Hematopoietic multipotent progenitor cell treated with erythropoietin and hydrocortisone succinate and interleukin-3 and kit ligand, for 6 days (in vitro differentiated cells): ENCODE data around the gene CIZ1.

ENCODE experiments used
- DNase-seq: peaks from one replicate; pipeline ENCODE4 v3.0.0-alpha.2; 2015

Gene CIZ1

DNA sequence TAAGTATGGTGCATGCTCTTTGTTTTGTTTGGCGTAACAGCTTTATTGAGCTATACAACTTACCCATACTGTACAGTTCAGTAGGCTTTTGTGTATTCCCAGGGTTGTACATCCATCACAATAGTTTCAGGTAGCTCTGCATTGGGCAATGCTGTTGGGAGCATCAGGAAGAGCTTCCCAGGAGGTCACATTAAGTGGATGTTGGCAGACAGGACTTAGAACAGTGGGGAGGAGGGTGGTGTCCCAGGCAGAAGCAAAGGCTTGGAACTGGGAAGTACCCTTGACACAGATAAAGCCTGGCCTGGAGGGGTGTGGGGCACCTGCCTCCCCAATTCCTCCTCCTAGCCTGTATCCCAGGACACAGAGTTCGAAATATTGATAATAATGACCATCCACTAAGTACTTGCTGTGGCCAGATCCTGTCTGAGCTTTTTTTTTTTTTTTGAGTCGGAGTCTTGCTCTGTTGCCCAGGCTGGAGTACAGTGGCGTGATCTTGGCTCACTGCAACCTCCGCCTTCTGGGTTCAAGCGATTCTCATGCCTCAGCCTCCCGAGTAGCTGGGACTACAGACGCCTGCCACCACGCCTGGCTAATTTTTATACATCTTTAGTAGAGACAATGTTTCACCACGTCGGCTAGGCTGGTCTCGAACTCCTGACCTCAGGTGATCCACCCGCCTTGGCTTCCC, 30.0 kb downstream of the CIZ1 start:
- no peak for DNase-seq

DNA sequence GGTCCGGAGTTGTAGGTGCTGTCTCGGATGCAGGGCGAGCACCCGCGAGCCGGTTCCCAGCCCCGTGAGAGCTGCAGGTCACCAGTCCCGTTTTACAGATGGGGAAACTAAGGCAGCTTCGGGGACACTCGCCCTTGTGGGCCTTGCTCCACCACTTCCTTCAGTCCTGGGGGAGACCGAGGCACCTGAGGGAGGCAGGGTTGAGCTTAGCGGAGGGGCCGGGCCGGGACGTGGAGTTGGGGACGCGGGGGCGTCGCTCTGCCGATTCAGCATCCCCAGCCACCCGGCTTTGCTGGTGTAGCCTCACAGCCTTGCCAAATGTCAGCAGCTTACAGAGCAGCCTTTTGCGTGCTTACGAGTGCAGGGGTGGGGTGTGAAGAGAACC, 30.8 kb downstream of the CIZ1 start:
- peak; percentile 63 for DNase-seq

DNA sequence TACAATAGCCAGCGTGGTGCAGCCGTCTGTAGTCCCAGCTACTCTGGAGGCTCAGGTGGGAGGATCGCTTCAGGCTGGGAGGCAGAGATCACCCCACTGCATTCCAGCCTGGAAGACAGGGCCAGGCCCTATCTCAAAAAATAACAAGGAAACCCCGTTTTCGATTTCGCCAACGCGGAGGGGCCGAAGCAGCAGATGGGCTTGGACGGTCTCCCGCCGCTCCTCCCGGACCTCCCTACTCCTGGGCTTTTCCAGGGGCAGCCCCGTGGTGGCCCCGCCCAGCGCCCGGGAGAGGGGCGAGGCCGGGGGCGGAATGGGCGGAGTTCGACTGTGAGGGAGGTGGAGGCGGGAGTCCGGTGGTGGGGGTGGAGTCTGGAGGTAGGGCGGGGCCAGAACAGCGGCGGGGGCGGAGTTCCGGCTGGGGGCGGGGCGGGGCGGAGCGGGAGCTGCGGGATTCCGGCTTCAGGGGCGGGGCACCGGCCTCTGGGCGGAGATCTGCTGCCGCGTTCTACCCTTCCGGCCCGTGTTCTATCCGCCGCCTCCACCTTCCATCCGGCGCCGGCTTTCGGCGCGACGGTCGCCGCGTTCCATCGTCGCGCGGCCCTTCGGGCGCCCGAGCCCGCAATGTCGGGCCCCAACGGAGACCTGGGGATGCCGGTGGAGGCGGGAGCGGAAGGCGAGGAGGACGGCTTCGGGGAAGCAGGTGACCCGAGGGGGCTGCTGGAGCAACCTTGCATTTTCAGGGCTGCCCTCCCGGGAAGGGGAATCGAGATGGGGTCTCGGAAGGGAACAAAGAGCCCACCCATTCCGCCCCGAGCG, 31.4 kb downstream of the CIZ1 start, which contains the start of gene BBLN:
BBLN (plus strand) TSS at position 482 of the 819 bp plus-strand sequence; CDS start at position 625, 143 bp downstream.
- peak; percentile 95 for DNase-seq

DNA sequence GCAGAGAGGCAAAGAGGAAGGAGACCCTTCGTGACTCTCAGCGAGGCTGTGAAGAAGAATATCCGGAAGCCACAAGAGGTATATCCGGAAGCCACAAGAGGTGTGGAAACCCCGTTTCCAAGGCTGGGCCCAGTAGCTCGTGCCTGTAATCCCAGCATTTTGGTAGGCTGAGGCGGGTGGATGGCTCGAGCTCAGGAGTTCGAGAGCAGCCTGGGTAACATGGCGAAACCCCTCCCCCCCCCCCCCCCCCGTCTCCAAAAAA, 31.9 kb downstream of the CIZ1 start:
- DNase-seq, result peak; percentile 73

DNA sequence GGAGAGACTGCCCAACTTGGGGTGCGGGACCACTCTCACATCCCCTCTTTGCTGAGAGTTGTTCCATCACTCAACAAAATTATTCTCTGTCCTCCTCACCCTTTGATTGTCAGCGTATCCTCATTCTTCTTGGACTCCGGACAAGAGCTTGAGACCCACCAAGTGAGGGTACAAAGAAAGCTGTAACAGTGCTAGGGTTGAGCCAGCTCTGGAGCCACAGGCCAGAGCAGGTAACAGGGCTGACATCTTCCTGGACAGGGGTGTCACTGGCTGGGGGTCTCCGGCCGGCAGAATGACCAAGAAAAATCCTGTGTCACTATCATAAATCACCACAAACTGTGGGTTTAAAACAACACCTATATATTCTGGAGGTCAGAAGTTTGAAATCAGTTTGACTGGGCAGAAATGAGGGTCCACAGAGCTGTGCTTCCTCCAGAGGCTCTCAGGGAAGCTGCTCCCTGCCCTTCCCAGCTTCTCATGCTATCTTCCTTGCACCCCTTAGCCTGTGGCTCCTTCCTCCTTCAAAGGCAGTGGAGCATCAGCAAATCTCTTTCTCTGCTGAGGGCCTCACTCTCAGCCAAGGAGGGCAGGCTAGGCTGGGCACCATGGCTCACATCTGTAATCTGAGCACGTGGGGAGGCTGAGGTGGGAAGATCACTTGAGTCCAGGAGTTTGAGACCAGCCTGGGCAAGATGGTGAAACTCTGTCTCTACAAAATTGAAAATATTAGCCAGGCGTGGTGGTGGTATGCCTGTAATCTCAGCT, 35.5 kb downstream of the CIZ1 start:
- no peak for DNase-seq

DNA sequence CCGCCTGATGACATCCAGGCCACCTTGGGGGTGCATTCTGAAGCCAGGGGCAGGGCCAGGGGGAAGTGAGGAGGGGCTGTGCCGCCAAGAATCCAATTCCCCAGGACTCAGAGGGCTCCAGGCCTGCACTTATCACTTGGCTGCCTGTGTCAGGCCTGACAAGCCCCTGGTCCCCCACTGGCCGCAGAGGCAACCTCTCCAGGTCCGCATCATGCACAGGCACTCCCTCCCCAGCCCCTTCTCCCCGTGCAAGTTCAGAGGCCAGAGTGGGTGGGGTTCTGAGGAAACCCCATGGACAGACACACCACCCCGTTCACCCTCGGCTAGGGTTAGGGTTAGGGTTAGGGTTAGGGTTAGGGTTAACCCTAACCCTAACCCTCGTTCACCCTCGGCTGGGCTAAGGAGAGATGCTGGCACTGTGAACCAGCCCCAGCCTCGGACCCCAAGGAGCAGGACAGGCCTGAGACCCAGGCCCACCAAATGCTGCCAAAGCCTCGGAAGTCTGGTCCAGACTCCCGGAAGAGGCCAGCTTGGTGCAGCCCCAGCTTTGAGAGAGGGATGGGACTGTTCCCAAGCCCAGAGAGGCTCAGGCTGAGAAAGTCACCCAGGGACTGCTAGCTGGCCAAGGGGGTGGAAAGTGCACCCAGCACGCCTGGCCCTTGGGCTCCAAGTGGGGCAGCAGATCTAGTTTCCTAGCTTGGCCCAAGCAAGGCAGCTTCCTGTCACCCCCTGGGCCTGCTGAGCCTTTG, 37.3 kb downstream of the CIZ1 start:
- DNase-seq, result no peak

DNA sequence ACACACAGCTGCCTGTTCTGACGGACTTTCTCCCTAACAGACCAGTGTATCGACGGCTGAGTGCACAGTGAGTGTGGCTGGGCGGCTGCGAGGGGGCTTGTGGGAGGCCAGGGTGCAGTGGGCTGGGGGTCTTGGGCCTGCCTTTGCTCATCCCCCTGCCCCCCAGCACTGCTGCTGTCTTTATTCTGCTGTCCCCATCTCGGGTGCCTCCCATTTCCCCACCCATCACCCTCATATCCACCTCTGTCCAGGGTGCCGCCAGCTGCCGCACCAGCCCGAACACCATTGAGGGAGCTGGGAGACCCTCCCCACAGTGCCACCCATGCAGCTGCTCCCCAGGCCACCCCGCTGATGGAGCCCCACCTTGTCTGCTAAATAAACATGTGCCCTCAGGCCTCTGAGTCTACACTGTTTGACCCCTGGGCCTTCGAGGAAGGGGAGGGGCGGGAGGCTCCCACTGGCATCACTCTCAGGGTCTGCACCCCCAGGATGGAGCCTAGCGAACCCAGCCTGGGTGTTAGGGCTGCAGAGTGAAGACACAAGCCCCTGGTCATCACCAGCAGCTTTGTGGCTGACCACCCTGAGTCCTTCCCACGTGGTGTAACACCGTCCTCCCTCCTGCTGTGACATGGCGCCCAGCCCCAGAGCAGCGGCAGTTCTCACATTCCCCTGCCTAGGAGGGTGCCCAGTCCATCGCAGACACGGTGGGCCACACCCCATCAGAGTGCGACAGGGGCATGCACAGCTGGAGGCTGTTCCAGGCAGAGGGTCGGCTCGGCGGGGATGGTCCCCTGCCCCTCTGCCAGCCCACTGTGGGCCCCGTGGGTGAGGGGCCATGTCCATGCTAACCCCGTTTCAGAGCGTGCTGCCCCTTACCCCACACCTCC, 38.1 kb downstream of the CIZ1 start:
- no peak for DNase-seq

DNA sequence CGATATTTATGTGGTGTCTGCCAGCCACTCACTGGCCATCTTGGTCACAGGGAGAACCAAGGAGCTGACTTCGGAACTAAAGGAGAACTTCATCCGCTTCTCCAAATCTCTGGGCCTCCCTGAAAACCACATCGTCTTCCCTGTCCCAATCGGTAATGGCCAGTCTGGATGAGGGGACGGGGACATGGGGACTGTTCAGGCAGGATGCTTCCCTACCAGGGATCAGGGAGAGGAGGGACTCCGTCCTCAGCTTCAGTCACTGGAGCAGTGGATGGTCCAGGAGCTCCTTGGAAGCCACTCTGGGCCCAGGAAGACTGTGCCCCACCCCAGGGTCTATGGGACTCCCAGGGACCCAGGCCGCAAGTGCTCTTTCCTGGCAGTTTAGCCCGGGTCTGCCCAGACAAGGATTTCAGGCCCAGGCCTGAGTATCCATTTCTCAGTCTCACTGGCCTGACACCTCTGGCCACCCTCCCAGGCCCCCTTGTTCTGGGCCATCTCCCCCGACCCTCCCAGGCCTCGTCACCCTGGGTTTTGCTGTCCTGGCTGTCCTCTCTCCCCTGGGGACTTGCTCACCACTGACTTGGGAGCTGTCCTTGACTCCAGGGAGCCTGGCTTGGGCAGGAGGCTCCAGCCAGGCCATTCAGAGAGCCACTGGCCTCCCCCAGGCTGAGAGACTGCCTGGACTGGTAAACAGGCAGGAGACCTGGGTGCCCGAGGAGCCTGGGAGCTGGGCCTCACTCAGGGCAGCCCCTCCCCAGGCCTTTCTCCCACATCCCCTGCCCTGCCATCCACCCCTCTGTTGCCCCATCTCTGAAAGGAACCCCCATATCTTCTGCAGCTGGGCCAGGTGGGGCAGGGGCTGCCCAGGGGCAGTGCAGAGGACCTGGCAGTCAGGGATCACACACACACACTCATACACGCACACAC, 39.0 kb downstream of the CIZ1 start:
- DNase-seq, result no peak

DNA sequence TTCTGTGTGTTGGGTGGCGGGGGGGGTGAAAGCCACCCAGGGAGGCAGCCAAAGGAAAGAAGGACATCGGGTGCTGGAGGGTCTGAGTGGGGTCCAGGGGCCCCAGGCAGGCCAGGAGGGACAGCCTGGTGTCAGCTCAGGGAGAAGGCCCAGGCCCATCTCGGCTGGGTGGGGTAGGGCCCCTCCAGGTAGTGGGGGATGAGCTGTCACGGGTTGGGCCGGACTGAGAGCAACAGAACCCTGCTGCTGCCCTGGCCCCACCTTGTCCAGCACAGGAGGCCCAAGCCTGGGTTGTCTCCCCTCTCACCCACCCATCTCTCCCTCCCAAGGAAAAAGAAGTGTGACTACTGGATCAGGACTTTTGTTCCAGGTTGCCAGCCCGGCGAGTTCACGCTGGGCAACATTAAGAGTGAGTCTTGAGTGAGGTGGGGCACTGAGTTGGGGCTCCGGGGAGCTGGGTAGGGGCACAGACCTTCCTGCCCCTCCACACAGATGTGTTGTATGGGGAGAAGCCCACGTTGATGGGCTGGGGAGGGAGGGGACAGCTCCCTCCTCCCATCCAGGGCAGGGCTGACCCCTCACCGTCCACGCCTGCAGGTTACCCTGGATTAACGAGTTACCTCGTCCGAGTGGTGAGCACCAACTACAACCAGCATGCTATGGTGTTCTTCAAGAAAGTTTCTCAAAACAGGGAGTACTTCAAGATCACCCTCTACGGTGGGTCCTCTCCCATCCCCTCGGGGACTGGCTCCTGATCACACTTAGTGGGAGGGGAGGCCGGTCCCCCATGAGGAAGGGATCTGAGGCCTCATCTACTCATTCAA, 39.9 kb downstream of the CIZ1 start:
- no peak for DNase-seq

DNA sequence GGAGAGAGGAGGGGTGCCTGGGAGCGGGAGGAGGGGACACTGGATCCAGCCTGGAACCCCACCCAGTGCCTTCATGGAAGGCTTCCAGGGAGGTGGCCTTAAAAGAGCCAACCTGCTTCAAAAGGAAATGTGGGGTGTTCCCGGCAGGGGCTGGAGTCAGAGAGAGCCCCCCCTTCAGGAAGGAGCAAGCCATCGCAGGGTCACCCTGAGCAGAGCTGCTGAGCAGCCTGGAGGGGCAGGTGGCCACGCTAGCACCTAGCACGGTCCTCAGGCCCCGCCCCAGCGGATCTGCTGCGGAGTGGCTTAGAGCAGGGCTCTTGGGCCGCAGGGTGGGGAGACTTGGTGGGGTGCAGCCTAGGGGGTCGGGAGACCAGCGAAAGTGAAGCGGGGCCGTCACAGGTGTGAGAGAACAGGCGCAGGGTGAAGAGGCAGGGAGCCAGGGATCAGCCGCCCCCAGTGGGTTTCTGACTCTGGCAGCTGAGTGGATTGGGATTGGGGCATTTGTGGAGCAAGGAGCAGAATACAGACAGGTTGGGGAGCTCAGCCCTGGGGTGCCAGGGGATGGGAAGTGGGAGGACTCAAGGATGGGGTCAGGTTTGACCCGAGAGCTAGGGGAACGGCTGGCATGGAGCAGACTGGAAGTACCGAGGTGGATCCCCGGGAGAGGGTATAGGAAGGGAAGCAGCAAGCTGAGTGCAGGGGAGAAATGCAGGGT, 40.6 kb downstream of the CIZ1 start:
- peak; percentile 79 for DNase-seq

DNA sequence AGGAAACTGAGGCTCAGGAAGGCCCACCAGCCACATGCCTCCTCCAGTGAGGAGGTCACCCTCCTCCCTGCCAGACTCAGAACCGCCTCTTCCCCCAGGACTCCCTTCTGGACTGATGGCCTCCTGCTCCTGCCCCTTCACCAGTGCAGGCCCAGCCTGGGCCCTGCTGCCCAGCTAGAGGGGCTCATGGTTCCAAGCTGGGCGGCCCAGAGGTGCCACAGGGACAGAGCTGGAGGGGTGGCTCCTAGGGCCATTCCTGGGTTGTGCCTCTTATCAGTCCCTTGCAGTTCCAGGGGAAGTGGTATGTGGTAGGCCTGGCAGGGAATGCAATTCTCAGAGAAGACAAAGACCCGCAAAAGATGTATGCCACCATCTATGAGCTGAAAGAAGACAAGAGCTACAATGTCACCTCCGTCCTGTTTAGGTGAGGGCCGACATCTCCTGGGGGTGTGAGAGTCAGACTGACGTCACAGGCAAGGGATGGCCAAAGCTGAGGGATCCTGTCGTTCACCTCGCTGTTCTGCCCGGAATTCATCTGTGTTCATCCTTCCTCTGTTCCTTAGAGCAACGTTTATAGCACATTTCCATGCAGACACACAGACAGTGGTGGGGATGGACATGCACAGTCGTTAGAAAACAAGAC, 41.3 kb downstream of the CIZ1 start:
- DNase-seq, result peak; percentile 89

DNA sequence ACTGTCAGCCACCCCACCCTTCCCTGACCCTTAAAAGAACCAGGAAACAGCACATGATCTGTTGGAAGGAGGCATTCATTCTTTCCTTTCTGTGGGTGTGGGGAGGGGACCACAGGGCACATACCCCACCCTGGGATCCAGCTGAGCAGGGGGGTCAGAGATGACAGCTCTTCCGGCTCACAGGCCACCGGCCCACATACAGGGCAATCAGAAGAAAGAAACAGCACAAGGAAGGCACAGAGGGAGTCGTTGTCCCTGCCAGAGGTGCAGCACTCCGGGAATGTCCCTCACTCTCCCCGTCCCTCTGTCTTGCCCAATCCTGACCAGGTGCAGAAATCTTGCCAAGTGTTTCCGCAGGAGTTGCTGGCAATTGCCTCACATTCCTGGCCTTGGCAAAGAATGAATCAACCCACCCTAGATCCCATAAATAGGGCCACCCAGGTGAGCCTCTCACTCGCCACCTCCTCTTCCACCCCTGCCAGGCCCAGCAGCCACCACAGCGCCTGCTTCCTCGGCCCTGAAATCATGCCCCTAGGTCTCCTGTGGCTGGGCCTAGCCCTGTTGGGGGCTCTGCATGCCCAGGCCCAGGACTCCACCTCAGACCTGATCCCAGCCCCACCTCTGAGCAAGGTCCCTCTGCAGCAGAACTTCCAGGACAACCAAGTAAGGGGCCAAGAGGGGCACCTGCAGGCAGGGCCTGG, 42.2 kb downstream of the CIZ1 start, which contains the start of gene LCN2:
LCN2 (plus strand) TSS at position 453 of the 701 bp plus-strand sequence; CDS start at position 526, 73 bp downstream.
- no peak for DNase-seq

DNA sequence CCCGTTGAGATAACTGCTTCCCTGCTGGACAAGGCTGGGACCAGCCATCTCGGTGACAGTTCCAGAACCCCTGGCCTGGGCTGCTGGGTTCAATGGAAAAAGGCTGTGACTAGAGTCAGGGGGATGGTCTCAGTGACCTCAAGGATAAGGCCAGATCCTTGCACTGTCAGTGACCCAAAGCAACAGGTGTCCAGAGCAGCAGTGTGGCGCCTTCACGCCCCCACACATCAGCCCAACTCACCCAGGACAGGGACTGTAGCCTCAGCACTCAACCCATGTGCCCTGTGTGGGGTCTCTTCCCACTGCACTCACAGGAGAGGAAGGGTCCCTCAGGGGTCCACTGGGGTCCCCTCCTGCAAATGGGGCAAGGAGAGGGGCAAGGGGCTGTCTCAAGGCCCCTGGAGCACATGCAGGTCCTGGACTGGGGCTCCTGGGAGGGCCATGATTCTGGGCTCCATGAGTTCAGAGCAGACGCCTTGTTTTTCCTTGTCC, 42.8 kb downstream of the CIZ1 start:
- no peak for DNase-seq

DNA sequence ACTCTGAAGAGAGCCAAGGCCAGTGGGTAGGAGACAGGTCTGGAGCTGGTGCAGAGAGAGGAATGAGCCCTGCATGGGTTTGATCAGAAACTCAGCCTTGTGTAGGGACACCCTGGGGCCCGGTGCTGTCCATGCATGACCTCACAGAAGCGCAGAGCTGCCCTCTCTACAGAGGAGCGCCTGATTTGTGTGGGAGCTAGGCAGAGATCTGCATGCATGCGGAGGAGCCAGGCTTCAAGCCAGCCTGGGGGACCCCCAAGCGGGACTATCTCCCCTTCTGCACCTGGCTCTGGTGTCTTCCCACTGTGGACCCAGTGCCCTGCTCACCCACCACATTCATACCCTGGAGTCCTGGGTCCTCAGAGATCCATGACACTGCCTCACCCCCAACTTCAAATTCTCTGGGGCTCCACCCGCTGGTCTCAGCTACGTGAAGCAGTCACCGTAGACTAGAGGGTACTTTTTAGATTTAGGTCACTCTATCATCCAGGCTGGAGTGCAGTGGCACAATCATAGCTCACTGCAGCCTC, 44.7 kb downstream of the CIZ1 start:
- DNase-seq, result no peak

DNA sequence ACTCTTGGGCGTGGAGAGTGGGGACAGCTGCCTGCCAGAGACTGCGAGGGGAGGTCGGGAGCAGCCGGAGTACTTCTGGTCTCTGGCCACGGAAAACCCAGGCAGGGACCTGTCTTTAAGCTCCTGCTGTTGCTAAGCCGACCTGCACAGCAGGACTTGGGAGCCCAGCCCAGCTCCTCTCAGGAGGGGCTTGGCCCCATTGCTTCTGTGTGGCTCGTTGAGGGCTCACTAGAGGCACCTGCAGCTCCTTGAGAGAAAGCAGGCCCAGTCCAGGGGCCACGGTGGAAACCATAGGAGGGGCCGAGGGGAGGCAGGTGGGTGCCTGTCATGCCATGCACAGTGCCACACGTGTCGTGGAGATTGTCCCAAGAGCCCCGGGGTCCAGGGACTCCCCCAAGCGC, 45.4 kb downstream of the CIZ1 start:
- no peak for DNase-seq

DNA sequence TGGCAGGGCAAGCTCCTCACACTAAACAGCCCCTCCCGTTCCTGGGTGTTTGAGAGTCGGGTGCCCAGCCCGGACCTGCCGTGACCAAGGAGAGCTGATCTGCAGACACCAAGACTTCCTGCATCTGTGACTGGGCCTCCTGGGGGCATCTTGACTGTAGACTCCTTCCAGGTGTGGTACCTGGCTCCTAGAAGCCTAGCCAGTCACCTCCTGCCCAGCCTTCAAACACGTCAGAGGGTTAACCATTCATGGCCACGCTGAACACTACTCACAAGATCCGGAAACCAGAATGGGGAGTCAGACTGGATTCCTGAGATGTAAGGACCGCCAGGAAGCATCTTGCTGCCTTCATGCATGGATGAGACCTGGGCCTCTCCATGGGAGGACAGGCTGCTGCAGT, 45.8 kb downstream of the CIZ1 start:
- DNase-seq, result no peak
